Measurements from ENCODE around the gene OR52K1.

DNA sequence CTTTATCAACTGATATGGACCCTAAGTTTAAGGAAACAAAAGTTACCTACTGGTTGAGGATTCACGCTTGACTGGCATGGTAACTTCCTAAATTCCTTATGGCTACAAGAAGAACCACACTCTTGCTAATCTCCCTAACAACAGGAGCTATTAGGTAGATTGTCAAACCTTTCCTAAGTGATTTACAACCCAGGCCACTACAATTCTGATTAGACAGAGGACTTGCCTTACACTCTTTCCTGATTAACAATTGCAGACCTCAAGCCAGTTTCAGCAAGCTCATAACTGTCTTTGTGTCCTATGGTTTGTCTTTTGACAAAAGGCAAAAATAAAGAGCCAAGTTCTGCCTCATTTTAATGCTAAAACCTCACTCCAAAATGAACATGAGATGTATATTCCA, 17.0 kb upstream of the OR52K1 start:
- TF ChIP-seq, protein P1, sequence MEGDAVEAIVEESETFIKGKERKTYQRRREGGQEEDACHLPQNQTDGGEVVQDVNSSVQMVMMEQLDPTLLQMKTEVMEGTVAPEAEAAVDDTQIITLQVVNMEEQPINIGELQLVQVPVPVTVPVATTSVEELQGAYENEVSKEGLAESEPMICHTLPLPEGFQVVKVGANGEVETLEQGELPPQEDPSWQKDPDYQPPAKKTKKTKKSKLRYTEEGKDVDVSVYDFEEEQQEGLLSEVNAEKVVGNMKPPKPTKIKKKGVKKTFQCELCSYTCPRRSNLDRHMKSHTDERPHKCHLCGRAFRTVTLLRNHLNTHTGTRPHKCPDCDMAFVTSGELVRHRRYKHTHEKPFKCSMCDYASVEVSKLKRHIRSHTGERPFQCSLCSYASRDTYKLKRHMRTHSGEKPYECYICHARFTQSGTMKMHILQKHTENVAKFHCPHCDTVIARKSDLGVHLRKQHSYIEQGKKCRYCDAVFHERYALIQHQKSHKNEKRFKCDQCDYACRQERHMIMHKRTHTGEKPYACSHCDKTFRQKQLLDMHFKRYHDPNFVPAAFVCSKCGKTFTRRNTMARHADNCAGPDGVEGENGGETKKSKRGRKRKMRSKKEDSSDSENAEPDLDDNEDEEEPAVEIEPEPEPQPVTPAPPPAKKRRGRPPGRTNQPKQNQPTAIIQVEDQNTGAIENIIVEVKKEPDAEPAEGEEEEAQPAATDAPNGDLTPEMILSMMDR (IDR thresholded peaks at IDR 0.05), result no peak
- TF ChIP-seq POLR2A (IDR thresholded peaks at IDR 0.05), result no peak
